AG08395 (cell line): ENCODE results near the gene LIPH.
A peak's percentile ranks its signal among the peaks of the same experiment; 100 is the strongest.

ENCODE experiments used
- DNase-seq: peaks from one replicate; pipeline ENCODE4 v3.0.0; 2012; ENCODE audit warnings: mixed read lengths, low spot score

LIPH gene

DNA sequence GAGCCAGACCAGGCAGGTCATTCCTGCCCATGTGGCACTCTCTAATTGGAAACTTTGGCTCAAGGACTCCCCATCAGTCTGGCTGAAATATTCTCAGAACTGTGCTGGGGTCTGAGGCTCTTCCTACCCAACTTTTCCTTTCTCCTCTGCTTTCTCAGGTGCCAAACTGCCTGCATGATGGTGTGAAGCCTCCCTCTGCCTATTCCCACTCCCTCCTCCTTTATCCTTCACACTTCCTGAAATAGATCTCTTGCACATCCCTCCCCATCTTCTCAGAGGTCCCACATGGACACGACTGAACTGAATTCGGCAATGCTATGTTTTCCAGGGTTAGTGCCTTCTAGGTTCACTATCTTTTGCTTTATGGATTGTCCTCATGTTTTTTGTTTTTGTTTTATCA, 12.5 kb downstream of the LIPH start:
- no peak for DNase-seq

DNA sequence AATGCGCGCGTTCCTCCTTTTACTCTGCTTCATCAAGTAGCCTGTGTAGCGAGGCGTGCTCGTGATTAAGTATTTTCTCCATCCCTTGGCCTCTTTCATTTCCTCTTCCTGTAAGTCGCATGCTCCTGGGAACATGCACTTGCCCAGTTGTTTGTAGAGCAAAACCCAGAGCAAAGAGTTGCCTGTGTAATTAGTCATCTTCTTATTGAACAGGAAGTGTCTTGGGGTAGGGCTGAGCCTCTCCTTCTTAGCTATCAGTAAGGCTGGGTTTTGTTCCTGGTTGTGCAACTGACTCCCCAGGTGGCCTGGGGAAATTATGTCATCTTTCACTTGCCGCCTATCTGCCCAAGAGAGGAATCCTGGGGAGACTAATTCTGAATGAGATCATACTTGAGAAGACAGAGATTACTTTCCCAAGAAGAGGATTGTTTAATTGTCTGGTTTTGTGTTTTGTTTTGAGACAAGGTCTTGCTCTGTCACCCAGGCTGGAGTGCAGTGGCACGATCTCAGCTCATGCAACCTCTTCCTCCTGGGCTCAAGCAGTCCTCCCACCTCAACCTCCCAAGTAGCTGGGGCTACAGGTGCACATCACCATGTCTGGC, 14.9 kb downstream of the LIPH start:
- peak; percentile 28 for DNase-seq

GRCh38 chr3:185534511-185534910, 17.9 kb downstream of the LIPH start:
- no peak for DNase-seq

- no peak for DNase-seq
Measured at GRCh38 chr3:185532901-185533300, 19.5 kb downstream of the LIPH start.

GRCh38 chr3:185530856-185531255, 21.5 kb downstream of the LIPH start:
- DNase-seq, result no peak

DNA sequence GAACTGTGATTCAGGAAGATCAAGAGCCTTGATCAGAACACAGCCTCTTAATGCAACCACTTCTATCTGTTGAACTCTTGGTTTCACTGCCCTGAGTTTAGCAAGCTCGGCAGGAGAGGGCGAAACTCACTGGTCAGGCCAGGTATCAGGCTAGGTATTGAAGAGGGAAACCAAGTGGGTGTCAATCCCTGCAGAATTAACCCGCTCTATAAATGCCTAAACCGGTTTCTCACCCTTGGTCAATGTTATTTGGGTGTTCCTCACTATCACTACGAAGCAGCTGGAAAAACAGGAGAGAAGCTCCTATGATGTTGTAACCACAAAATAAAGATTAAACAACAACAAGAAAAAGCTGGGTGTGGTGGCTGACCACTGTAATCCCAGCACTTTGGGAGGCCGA, 23.9 kb downstream of the LIPH start:
- no peak for DNase-seq

- no peak for DNase-seq
Measured at GRCh38 chr3:185527364-185527763, 25.0 kb downstream of the LIPH start.

GRCh38 chr3:185526349-185526951, 25.9 kb downstream of the LIPH start:
- DNase-seq, result no peak

DNA sequence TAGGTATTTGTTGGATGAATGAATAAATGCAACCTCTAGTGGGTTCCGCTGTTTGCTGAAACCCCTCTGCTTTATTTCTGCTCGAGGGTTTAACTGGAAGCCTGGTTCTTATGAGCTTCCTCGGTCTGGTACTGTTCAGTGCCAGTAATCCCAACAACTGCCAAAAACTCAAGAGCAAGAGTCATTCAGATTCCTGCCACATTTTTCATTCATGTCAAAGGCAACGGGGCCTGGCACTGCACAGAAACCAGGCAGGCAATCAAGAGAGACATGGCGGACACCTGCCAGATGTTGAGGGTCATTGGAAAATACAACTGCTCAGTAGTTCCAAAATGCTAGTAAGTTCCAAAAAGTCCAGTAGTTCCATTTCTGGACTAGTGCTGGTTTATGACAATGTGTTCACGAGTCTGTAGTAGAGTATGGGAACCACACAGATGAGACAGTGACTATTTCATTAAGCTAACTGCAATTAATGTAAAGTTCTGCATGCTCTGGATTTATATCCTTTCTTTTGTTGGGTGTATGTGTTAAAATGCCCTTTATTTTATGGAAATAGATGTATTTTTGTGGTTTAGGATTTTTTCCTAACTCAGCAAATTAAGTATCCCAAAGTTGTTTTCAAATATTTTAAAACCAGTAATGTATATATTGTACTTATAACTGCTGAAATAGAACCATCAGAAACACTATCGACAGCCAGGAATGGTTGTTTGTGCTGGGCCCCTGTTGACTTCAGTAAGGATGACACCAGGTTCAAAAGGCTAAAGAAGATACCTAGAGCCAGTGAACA, 30.8 kb downstream of the LIPH start:
- no peak for DNase-seq

GRCh38 chr3:185519021-185519420, 33.4 kb downstream of the LIPH start:
- DNase-seq, result no peak

GRCh38 chr3:185517387-185518130, 34.8 kb downstream of the LIPH start:
- no peak for DNase-seq

- no peak for DNase-seq
Measured at GRCh38 chr3:185511711-185512110, 40.7 kb downstream of the LIPH start.

DNA sequence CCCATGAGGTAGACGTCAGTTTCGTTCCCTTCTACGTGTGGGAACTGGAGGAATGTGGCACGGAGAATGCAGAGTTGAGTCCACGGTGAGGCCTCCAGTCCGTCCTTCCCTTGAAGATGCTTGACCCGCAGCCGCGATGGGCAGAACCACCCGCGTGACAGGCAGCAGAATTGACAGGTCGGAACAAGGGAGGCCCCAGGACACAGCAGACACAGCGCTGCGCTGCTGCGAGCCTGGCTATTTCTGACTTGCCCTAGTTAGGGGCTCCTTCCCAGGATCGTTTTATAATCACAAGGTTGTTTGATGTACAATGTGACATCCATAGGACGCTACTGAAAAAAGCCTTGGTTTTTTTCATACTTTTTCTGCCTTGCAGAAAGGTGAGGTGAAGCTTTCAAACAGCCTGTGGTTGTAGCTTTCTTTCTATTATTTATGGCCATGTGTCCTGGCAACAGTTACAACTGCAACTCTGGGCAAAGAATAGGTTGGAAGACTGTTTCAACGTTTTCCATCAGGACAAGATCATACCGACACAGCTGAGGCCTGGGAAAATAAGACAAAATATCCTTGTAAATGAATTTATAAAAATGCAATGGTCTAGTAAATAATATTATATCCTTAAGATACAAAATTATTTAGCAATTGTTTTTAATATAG, 43.9 kb downstream of the LIPH start:
- DNase-seq, result no peak

DNA sequence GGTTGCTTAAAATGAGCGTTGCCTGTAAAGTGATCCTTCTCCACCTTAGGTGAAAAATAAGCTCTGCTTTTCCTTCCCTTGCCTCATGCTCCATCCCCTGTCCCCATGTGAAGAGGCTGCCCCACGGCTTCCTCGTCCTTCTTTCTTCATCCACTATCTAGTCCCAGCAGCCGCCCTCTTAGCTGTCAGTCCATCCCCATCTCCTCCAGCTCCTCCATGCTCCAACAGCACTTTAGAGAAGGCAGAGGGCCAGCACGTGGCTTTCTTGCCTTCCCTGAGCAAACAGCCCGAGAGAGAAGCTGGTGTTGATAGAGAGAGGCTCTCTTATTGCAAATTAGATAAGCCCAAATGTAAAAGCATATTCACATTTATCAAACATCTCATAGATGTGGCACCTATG, 44.5 kb downstream of the LIPH start:
- no peak for DNase-seq

DNA sequence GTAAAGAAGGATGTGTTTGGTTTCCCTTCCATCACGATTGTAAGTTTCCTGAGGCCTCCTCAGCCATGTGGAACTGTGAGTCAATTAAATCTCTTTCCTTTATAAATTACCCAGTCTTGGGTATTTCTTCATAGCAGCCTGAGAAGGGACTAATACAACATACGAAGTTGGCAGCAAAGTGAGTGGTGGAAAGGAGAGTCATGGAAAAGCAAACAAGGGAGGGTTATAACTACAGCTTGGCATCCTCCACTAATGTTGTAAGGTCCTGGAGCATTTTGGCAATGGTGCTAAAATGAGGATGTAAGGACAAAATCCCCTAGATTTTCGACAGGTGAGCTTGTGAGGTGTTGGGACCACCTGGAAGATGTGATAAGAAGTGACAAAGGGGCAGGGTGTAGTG, 47.8 kb downstream of the LIPH start:
- DNase-seq, result no peak

GRCh38 chr3:185503521-185503920, 48.9 kb downstream of the LIPH start:
- DNase-seq, result no peak

DNA sequence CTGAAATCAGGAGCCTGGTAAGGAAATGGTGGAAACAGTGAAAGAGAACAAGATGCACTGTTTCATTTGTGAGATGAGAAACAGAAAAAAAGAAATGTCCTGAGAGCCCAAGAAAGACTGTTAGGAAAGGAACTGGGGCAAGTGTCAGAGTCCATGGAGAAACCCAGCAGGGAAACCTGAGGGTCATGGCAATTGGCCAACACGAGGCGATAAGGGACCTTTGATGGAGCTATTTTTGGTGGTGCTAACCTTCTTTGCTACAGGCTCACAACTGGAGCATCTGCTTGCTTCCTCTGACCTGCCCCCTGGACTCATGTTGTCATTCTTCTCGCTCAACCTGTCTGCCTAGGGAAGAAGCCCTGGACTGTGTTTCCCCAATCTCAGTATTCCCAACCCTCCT, 49.4 kb downstream of the LIPH start:
- DNase-seq, result no peak

DNA sequence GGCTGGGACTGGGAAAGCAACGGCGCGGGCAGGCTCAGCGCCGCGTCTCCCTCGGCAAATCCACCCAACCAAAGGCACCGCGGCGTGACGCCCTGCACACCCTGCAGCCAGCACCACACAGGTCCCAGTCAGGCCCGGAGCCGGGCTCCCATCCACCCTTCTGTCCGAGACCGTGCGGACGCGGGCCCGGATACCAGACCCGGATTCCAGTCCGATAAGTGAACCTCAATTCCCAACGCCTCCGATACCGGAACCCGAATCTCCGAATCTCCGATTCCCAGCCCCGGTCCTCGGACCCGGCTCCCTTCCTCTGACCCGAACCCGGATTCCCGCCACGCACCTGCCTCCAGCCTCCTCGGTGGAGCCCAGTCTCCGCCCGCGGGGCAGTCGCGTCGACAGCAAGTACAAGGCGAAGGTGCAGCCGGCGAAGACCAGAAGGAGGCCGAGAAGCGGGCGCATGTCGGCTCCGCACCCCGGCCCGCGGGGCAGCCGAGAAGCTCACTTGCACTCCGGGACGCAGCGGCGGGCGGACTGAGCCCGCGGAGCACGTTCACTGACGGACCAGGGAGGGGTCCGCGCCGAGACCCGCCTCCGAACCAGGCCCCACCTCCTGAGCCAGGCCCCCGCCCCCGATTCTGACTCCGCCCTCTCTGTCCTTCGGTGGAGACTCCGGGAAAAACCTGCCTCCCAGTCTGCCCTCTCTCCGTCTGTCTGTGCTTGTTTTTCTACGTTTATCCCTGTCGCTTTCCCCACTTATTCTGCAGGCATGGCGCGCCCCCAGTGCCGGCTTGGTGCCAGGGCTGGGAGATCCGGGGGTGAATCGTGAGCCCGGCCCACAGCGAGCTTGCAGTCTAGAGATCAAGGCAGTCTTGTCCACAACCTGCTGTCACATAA, 53.6 kb downstream of the LIPH start, which contains the start of gene TMEM41A:
Gene TMEM41A (minus strand): TSS at position 533 of the 894 bp plus-strand sequence. CDS start 74 bp downstream, at position 459.
- DNase-seq, result peak; percentile 98

- no peak for DNase-seq
Measured at GRCh38 chr3:185490241-185490640, 62.1 kb downstream of the LIPH start.

DNA sequence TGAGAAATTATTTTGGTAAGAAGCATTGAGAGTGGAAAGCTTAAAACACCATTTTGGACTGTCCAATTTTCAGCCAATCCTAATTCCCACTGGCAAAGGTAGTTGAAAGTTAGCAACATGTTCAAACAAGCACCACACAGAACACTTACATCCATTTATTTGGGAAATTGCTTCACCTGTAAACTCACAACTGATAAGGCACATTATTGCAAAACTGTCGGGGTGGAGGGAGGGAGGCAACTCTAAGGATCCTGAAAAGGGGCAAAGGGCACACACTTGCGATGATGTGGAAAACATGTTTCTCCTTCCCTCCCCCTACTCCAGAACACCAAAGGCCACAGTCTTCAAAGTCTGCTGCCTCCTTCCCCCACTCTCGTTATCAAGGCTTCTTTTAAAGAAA, 62.9 kb downstream of the LIPH start:
- DNase-seq, result no peak

DNA sequence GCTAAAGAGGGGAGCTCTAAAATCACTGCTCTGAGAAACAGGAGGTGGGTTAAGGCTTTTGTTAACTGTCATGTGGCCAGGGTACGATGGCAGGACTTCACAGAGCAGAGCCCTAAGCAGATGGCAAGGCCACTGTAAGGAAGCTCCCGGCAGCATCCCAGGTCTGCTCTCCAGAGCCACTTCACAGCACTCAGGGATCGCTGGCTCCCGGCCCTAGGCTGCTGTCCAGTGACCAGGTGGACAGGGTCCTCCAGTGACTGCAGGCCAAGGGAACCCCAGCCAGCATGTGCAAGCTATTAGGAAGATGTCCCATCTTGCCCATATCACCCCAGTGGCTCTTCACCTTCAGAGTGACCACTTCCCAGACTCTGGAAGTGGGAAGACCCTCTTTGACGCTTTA, 63.9 kb downstream of the LIPH start:
- DNase-seq, result no peak
